Kasumi-1 (cell line): Measurements from ENCODE around the gene SASH1.

ENCODE experiments used
- DNase-seq, 2 experiments: peaks; one replicate each; lab custom pipeline; 2025; lab: John Stamatoyannopoulos, UW

SASH1 gene

DNA sequence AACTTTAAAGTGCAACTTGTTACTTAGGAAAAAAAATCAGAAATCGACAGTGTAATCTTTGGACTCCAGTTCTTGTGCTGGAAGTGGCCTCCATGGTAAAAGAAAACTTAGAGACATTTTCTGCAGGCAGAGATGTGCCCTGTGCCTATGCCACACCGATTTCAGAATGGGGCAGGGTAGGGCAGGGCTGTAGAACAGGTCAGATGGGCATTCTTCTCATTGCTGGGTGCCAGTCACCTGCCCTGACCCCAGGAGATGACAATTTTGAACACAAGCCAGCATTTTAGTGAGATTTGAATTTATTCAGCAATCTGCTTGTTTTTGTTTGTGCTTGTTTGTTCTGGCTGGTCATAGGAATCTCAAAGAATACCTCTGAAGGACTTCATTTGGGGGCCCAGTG, 63.3 kb downstream of the SASH1 start:
- no peak for DNase-seq

DNA sequence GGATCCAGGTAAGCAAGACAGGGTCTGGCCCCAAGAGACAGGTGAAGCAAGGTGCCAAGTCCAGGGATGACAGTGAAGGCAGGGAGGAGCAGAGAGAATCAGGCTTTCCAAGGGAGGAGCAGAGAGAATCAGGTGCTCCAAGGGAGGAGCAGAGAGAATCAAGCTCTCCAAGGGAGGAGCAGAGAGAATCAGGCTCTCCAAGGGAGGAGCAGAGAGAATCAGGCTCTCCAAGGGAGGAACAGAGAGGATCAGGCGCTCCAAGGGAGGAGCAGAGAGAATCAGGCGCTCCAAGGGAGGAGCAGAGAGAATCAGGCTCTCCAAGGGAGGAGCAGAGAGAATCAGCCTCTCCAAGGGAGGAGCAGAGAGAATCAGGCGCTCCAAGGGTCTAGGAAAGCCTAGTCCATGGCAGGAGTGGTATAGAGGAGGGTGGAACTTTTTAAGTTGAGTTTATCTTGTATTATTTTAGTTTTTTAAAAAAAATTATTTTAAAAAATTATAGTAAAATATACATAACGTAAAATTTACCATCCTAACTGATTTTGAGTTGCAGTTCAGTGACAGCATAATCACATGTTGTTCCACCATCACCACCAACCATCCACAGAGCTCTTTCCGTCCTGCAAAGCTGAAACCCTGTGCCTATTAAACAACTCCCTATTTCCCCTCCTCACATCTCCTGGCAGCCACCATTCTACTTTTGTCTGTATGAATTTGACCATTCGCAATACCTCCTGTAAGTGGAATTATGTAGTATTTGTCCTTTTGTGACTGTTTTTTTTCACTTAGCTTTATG, 64.1 kb downstream of the SASH1 start:
- DNase-seq, result no peak

DNA sequence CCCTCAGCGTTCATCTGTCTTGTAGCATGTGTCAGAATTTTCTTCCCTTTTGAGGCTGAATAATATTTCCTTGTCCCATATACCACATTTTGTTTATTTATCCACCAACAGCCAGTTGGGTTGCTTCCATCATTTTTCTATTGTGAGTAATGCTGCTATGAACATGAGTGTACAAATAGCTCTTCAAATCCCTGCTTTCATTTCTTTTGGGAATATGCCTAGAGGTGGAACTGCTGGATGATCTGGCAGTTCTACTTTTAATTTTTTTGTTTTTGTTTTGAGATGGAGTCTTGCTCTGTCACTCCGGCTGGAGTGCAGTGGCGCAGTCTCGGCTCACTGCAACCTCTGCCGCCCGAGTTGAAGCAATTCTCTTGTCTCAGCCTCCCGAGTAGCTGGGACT, 64.7 kb downstream of the SASH1 start:
- DNase-seq, result no peak

DNA sequence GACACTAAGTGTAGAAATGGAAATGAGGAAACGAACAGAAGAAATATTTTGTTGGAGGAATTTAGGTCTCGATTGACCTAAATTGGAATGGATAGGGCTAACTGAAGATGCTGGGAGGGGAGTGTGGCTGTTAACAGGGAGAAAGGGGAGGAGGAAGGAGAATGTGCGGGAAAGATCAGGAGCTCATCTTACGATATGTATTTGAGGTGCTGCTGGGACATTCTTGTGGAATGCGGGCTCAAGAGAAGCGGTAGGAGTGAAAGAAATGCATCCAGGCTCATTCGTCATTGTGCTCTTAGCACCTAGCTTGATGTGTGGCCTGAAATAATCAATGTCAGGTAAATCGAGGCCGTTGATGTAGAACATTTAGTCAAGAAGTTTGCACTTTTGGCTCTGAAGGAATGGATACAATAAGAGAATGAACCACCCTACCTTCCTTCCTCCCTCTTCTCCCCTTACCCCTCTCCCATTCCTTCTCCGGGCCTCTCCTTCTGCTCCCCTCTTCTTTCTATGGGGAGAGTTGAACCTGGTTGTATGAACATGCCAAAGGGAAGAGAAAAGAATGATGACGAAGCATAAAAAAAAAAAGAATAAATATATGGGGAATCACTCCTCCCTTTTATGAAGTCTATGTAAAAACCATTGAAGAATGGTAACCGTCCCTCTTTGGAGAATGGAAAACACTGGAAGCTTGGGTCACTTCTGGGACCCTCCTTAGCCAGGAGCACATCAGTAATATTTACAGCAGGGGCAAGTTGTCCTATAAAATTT, 70.9 kb downstream of the SASH1 start:
- no peak for DNase-seq

DNA sequence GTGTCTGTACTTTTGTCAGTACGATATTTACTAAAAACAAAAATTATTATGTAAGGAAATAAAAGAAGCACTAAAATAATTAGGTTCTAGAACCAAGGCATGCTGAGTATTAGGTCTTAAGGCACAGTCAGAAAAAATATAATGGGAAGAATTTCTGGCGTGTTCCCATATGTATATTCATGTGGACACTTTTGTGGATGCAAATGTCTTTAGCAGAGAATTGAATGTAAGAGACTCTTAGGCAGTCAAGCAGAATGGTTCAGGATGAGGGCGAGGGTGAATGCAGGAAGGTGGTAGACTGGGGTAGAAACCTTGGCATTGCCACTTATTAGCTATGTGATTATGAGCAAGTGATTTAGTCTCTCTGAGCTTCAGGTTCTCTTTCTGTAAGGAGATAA, 71.5 kb downstream of the SASH1 start:
- no peak for DNase-seq

DNA sequence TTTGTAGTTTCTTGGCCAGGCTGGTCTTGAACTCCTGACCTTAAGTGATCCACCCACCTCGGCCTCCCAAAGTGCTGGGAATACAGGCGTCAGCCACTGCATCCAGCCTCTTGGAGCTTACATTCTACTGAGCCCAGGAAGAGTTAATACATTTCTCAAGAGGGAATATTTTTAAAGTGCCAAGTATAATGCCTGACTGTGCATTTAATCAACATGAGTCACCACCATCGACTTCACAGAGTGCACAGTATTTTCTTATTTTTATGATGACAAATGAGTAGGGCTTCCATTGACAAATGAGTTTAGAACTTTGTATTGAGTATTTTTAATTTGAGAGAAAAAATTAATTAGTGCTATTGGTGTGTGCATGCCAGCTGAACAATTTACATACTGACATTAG, 72.2 kb downstream of the SASH1 start:
- no peak for DNase-seq

DNA sequence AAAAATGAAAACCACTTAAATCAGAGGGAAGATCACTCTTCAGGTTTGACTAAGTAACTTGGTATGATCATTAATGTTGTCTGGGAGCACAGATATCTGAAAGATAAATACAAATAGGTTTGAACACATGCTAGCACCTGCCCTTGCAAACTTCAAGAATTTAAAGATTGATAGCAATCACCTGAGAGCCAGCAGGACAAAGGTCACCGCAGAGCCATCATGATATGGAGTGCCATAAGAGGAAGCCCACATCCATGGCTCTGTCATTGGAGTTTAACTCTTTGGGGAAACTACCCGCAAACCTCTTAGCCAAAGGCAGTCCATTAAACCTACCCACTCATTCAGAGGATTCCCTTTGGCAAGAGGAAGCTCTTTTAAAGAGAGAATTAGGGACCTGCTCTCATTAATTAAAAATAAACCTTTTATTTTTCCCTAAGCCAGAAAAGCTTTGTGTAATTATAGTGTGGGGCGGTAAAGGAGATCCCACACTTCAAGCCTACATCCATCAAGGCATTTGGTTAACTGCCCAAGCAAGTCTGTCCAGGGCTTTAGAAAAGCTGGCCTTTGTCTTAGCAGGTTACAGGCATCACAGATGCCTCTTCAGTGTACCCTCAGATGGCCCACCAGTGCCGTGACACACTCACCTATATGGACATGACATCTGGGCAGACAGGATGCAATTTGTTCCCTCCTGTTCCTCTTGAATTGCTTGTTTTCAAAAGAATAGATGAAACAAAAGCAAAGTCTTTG, 73.0 kb downstream of the SASH1 start:
- DNase-seq, result no peak

DNA sequence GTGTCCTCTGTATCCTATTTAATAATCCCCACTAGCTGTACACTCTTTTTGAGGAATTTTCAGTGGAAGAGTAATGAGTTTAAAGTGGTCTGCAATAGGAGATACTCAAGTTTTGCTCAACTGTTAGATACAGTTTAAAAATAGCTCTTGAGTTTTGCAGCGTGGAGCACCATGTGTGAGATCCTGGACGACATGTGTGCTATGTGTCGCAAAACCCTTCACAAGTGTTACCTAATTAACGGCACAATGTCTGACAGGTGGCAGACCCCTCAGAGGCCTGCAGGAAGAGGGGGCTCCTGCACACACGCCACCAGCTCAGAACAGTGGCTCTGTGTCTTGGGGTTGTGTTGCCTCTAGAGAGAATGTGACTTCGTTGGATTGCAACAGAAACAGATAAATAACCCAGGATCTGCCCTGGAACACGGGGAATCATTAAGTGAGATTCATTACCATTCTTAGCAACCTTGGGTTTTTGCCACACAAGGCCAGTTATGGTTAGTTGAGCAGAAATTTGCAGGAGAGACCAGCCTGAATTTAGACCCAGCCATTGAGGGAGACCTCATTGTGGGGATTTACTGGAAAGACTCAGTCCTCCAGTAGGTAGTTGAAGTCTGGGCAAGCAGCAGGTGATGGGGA, 73.8 kb downstream of the SASH1 start:
- no peak for DNase-seq

DNA sequence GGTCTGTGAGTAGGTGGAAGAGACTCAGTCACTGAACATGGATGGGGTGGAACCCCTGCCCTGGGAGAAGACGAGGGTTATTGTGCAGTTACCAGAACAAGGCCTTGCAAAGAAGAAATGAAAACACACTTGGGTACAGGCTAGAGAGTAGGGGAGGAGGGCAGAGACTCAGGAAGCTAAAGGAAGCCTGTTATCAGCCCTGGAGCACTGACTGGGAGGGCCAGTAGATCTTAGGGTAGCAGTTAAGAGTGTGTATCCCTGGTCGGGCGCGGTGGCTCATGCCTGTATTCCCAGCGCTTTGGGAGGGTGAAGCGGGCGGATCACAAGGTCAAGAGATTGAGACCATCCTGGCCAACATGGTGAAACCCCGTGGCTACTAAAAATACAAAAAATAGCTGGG, 74.4 kb downstream of the SASH1 start:
- no peak for DNase-seq

DNA sequence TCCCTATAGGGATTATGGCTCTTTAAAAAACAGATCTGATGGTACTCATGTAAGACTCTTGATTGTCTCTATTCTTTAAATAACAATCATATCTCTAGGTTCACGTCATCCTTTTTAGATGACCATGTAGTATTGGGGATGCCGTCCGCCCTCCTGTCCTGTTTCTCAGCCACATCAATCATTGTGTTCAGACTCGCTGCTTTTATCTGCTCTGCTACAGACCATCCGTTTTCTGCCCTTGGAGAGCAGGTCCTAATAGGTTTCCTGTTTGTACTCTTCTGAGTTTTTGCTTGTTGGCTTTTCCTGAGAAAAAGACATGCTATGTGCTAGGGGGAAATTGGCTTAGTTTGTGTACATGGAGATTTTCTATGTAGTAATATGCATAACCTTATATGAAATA, 76.8 kb downstream of the SASH1 start:
- DNase-seq, result no peak

DNA sequence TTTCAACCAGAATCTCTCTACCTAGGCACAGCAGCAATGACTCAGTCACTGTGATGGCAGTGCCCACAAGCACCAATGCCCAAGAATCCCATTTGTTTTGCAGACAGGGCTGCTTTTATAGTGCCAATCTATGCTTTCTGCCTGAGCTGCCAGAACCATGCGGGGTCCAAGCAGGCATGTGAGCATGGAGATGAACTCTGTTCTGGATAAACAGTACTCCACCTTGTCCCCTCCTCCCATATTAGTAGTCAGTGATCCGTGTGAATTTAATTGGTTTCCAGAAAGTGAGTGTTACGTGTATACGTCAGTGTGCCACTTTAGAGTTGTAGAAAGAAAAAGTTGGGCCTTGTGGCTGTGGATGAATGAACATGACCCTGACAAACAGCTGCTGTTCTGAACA, 79.4 kb downstream of the SASH1 start:
- DNase-seq, result no peak

DNA sequence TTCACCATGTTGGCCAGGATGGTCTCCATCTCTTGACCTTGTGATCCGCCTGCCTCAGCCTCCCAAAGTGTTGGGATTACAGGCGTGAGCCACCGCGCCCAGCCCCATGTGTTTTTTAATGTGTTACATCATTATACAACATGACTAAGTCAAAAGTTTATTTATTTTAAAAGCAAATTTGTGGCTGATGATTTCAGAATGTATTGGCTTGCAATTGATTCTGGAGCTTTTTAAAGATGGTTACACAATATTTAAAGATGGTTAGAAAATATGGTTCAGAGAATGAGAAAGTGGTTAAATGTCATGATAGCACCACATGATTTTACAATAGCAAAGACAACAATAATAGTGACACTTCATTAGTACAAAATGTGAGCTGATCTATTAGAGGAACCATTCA, 80.5 kb downstream of the SASH1 start:
- no peak for DNase-seq

DNA sequence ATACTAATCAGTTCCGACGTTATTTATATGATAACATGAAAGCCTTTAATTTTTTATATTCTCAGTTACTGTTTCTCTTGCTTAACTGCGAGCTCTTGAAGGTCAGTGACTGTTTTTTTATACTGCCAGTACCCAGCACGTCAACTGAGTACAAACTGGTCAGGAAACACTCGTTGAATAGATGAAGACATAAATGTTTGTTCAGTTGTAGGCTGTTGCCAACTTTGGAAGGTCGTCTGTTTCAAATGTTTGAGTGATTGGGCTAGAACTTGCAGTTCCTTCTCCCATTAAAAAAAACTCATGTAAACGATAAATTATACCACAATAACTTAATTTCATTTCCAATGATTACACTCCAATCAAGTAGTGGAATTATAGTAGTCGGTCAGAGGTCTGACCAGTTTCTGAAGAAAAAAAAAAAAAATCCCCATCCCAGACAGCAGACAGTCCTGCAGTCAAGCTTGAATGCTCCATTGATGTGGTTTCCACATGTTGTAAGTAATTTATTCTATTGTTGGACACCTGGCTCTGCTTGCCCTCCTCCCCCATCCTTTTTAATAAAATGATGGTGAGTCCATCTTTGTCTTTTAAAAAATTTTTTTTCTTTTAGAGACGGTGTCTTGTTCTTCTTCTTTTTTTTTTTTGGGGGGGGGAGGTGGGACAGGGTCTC, 81.1 kb downstream of the SASH1 start:
- no peak for DNase-seq

DNA sequence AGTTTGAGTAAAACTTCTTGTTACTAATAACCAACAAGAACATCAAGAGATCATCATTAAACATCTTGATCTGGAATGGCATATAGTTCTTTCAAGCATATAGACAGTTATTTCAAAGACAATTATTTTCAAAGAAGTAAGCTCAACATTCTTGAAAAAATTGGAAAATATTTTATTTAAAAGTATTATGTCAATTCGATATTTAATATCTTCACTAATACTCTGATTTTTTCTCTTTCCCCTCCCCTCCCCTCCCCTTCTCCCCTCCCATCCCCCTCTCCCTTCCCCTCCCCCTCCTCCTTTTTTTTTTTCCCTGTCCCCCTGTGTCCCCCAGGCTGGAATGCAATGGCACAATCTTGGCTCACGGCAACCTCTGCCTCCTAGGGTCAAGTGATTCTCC, 82.8 kb downstream of the SASH1 start:
- no peak for DNase-seq

DNA sequence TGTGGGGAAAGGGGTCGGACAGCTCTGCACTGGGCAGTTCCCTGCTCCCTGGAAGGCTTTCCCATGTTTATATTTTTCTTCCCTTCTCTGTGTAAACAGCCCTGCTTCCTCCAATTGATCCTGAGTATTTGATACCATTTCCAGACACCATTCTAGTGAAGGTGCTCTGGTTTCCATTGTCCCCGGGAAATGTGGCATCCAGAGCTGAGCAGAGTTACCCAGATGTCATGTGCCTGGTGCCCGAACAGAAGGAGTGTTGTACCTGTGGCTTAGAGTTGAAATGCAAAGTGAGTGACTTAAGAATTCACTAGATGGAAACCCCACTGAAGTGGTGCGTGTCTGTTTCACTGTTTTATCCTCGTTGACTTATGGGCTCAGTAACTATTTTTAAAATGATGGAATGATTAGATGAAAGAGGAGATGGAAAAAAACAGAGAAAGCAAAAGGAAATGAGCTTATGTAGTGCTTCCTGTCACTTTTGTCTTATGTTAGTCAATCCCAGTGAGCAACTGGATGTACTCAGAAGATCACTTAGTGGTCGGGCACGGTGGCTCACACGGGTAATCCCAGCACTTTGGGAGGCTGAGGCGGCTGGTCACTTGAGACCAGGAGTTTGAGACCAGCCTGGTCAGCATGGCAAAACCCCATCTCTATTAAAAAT, 83.8 kb downstream of the SASH1 start:
- no peak for DNase-seq

DNA sequence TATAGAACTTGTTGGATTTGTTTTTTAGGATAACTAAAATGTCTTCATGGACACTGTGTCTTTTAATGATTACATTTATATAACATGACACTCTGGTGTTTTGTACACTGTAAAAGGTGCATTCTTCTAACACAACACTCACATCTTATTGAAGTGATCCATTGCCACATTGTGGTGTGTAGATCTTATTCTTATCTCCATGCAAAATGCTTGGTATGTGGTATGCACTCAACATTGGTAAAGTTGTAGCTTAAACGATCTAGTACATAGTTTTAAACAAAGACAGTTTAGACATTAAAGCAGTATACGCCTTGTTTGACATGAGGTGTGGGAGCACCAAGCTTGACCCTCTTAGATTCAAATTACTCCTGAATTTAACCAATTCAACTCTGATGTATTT, 84.7 kb downstream of the SASH1 start:
- DNase-seq, result no peak

DNA sequence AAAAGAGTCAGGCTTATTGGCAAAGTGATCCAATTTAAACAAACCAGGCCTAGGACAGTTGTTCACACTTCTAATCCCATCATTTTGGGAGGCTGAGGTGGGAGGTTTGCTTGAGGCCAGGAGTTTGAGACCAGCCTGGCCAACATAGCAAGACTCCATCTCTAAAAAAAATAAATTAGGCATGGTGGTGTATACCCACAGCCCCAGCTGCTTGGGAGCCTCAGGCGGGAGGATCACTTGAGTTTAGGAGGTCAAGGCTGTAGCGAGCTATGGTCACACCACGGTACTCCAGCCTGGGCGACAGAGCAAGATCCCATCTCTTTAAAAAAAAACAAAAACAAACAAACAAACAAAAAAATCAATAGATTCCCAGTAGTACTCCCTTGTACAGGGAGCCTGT, 86.8 kb downstream of the SASH1 start:
- no peak for DNase-seq

DNA sequence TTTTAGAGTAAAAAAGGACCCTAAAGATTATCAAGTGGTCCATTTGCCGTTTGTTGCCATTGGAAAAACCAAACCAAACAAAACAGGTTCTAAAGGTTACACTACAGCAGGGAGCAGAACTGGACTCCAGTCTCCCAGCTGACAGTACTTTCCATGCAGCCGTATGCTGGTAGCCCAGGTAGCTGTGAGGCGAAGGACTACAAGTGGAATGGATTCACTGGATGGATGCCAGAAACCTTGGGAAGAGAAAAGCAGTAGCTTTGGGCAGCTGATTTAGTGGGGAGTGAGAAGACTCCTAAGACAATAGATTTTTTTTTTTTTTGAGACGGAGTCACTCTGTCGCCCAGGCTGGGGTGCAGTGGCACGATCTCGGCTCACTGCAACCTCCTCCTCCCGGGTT, 88.3 kb downstream of the SASH1 start:
- no peak for DNase-seq

DNA sequence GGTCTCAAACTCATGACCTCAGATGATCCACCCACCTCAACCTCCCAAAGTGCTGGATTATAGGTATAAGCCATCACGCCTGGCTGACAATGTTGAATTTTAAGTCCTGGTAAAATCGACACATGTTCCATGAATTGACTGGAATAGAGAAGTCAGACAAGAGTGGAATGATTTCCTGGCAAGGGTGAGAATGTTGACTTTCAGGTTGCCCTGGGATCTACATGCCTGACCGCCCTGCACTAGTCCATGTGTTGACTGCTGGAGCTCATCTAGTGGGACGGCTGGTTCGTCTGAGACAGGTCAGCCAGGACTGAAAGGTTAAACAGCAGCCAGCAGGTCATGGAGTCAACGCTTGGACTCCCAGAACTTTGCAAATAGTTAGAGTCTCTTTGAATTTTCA, 88.8 kb downstream of the SASH1 start:
- DNase-seq, result no peak

DNA sequence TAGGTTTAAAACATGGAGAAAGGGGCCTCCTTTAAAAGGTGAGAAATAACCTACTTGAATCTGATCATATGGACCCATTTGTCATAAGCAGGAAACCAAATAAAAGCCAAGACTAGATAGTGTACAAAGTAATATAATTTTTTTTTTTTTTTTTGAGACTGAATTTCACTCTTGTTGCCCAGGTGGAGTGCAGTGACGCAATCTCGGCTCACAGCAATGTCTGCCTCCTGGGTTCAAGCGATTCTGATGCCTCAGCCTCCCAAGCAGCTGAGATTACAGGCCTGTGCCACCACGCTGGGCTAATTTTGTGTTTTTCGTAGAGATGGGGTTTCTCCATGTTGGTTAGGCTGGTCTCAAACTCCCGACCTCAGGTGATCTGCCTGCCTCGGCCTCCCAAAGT, 89.2 kb downstream of the SASH1 start:
- no peak for DNase-seq

DNA sequence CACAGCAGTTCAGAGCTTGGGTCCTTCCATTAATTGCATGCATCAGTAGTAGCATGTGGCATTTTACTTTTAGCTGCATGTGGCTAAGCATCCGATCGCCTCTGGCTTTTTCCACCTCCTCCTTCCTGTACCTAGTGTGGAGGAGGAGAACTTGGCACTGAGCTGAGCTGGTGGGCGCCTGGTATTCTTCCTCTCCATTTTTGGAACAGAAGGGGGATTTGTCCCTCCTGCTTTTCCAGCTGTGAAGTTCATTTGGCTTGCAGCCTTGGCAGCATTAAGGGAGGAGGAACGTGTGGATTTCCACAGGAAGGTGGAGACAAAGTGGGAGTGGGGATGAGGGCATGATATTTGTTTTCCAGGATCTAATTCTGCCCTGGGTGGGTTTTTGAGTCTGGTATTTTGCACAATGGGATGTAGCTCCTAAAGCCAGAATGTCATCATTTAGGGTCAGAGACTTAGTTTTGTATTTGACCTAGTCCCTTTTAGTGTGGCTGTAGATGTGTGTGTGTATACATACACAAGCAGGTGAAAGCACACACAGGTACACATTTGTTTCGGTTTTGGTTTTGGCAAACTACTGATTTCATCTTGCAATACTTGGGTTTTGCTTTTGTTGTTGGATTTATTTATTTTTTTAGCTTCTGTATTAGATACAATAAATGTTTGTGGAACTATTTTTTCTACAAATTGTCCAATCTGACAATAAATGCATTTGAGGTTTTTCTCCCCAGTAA, 90.0 kb downstream of the SASH1 start:
- DNase-seq, result no peak
